ENCODE data around the gene ARHGEF10L.

DNA sequence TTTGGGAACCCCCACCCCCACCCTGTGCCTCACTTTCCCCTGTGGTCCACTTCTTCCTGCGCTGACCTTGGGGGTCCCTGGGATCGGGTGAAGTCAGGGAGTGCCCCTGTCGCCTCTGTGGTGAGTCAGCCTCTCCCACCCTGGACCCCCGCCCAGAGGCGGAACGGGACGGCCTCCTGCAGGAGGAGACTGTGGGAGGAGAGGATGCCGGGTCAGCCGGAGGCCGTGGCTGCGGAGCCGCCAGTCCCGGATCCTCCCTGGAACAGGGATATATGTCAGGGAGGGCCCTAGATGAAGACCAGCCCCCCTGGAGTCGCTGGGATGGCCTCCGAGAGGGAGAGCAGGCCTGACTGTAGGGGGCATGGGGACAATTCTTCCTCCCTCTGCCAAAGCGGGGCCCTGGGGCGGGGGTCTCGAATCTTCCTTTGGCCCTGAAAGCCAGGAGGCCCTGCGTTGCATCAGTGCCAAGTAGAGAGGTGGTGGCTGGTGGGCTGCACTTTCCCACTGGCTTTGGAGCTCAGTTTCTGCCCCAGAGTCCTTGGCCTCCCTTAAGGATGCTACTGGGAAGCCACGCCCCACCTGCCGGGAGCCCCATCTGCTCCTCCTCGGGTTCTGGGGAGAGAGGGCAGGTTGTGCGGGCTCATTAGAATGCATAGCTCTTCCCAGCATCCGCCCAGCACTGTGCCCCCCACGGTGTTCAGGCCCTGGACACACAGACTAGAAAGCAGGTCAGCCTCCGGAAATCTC lies 930 bp downstream of the ARHGEF10L start:
- TF ChIP-seq, protein P1, sequence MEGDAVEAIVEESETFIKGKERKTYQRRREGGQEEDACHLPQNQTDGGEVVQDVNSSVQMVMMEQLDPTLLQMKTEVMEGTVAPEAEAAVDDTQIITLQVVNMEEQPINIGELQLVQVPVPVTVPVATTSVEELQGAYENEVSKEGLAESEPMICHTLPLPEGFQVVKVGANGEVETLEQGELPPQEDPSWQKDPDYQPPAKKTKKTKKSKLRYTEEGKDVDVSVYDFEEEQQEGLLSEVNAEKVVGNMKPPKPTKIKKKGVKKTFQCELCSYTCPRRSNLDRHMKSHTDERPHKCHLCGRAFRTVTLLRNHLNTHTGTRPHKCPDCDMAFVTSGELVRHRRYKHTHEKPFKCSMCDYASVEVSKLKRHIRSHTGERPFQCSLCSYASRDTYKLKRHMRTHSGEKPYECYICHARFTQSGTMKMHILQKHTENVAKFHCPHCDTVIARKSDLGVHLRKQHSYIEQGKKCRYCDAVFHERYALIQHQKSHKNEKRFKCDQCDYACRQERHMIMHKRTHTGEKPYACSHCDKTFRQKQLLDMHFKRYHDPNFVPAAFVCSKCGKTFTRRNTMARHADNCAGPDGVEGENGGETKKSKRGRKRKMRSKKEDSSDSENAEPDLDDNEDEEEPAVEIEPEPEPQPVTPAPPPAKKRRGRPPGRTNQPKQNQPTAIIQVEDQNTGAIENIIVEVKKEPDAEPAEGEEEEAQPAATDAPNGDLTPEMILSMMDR (IDR thresholded peaks at IDR 0.05), result no peak
- no peak for TF ChIP-seq POLR2AphosphoS5 (IDR thresholded peaks at IDR 0.05)

All from prostate gland (tissue), 2 donors.